HG02938 (cell line): ENCODE results near the gene PTPN14.
A peak's percentile ranks its signal among the peaks of the same experiment; 100 is the strongest.

Source experiments
- ATAC-seq: cut with Tn5 transposase; IDR thresholded peaks from one replicate; pipeline ENCODE4 v1.9.1; 2021; ENCODE audit warnings: mild to moderate bottlenecking, moderate library complexity; ENCODE audit not compliant: unreplicated experiment

The PTPN14 gene

GRCh38 chr1:214438530-214438929 is 112.9 kb downstream of the PTPN14 start:
- ATAC-seq, result no peak

- no peak for ATAC-seq
Observed at GRCh38 chr1:214438075-214438474, 113.3 kb downstream of the PTPN14 start.

GRCh38 chr1:214435867-214436266 is 115.5 kb downstream of the PTPN14 start:
- no peak for ATAC-seq

- ATAC-seq, result no peak
Observed at GRCh38 chr1:214432245-214432644, 119.2 kb downstream of the PTPN14 start.

GRCh38 chr1:214429951-214430770 is 121.2 kb downstream of the PTPN14 start:
- no peak for ATAC-seq

- peak; percentile 93 for ATAC-seq
Observed at GRCh38 chr1:214427871-214428277, 123.5 kb downstream of the PTPN14 start.

- ATAC-seq, result no peak
Observed at GRCh38 chr1:214426426-214426812, 125.0 kb downstream of the PTPN14 start.

- no peak for ATAC-seq
Observed at GRCh38 chr1:214425716-214426425, 125.5 kb downstream of the PTPN14 start.

- ATAC-seq, result no peak
Observed at GRCh38 chr1:214425101-214425500, 126.3 kb downstream of the PTPN14 start.

GRCh38 chr1:214423045-214423444 is 128.4 kb downstream of the PTPN14 start:
- no peak for ATAC-seq

GRCh38 chr1:214422137-214422671 is 129.2 kb downstream of the PTPN14 start:
- ATAC-seq, result no peak

GRCh38 chr1:214420833-214421232 is 130.6 kb downstream of the PTPN14 start:
- ATAC-seq, result no peak

GRCh38 chr1:214420341-214420740 is 131.1 kb downstream of the PTPN14 start:
- ATAC-seq, result no peak

GRCh38 chr1:214419650-214420049 is 131.8 kb downstream of the PTPN14 start:
- ATAC-seq, result no peak

- ATAC-seq, result no peak
Observed at GRCh38 chr1:214418391-214418790, 133.0 kb downstream of the PTPN14 start.

GRCh38 chr1:214417545-214418210 is 133.7 kb downstream of the PTPN14 start:
- ATAC-seq, result no peak

GRCh38 chr1:214416858-214417257 is 134.5 kb downstream of the PTPN14 start:
- no peak for ATAC-seq

- no peak for ATAC-seq
Observed at GRCh38 chr1:214416417-214416816, 135.0 kb downstream of the PTPN14 start.

GRCh38 chr1:214415131-214415530 is 136.3 kb downstream of the PTPN14 start:
- ATAC-seq, result no peak

- ATAC-seq, result no peak
Observed at GRCh38 chr1:214414691-214415090, 136.7 kb downstream of the PTPN14 start.

GRCh38 chr1:214413315-214413714 is 138.1 kb downstream of the PTPN14 start:
- ATAC-seq, result no peak
